GM21528 (cell line): Measurements from ENCODE around the gene DAP3.
"Not testable (repeated sequence)": the region's sequence is repeated elsewhere in the genome, so short reads cannot be mapped to it uniquely, and the experiment has no call there.

Experiments used
- ATAC-seq: cut with Tn5 transposase; IDR thresholded peaks from one replicate; pipeline ENCODE4 v1.9.1; 2021; ENCODE audit warnings: mild to moderate bottlenecking, moderate library complexity; ENCODE audit not compliant: unreplicated experiment, low FRiP score

DAP3 gene

GRCh38 chr1:155763989-155764388 lies 75.1 kb downstream of the DAP3 start:
- ATAC-seq, result not testable (repeated sequence)

DNA sequence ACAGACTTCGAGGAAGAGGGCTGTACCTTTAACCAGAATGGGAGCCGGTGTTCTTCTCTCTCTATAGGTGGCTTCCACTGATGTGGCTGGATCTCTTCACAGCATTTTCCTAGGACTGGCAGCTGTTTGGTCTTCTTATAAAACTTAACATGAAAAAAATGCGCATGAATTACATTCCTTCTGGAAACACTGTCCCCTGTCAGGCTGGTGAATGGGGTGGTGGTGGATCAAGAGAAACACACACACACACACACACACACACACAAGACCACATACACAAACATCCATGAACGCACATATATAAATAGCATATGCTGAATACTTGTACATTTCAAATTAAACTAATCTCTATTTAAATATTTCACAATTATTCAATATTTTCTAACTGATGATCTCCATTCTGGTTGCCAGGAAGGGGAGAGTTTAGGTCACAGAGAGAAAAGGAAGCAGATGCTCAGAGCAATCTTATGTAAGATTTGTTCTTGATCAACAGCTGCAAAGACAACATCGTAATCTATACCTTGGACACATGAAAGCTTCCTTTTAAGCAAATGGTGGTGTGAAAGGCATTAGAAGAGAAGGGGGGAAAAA lies 78.6 kb downstream of the DAP3 start:
- ATAC-seq, result not testable (repeated sequence)

GRCh38 chr1:155769257-155769656 lies 80.4 kb downstream of the DAP3 start:
- ATAC-seq, result no peak

DNA sequence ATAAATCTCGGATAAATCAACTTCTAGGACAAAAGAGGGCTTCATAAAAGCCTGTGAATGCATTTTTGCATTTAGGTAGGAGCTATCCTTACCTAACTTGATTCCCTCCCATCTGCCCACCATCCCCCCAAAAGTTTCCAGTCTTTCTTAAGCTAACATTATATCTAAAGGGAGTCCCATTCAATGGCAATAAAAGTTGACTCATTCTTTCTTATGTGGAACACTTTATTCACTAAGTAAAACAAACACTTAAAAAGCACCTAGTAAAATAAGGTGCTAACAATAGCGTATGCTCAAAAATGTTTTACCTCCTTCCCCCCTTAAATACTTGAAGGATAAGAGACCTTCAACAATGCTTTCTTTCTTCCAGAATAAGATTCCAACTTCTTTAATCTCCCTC lies 84.3 kb downstream of the DAP3 start:
- no peak for ATAC-seq

DNA sequence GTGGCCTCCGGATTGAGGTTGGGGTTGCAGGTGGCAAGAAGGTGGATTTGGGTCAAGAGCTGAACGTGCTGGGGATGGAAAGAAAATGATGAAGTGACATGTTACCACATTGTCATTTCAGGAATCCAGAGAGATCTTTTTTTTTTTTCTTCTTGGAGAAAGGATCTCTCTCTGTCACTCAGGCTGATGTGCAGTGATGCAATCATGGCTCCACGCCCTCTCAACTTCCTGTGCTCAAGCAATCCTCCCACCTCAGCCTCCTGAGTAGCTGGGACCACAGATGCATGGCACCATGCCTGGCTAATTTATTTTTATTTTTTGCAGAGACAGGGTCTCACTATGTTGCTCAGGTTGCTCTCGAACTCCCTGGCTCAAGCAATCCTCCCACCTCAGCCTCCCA lies 87.5 kb downstream of the DAP3 start:
- no peak for ATAC-seq

DNA sequence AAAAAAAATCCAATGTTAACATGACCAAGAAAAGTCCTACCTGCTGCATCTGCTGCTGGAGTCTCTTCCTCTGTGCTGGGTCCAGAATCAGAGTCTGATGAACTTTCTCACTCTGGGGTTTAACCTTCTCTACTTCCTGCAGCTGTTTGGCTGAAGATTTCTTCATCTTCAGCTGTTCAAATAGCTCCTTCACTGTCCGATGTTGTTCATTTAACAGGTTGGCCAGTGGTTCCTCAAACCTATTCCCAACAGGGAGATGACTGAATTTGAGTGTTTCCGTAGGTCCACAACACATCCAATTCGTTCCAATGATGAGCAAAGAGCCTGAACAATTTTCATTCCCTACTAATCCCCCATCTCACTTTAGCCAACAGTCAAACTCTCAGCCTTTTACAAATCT lies 88.7 kb downstream of the DAP3 start:
- ATAC-seq, result no peak
